DOHH2 (cell line): ENCODE results near the gene BABAM2.

Experiments
- EZH2phosphoT487 ChIP-seq: fragments of 200-600 bp; sonication (generic); IDR thresholded peaks from 2 replicates; pipeline ENCODE4 v1.6.1; 2017; ENCODE audit warnings: borderline replicate concordance, mild to moderate bottlenecking, antibody characterized with exemption, low read length, moderate library complexity, mixed read lengths
- TF ChIP-seq, protein P1 (sequence below): fragments of 200-600 bp; sonication (generic); IDR thresholded peaks from one replicate; pipeline ENCODE4 v1.5.1; 2014; ENCODE audit warnings: antibody characterized with exemption, mild to moderate bottlenecking, low read depth, low read length; ENCODE audit not compliant: poor library complexity, severe bottlenecking

DNA sequence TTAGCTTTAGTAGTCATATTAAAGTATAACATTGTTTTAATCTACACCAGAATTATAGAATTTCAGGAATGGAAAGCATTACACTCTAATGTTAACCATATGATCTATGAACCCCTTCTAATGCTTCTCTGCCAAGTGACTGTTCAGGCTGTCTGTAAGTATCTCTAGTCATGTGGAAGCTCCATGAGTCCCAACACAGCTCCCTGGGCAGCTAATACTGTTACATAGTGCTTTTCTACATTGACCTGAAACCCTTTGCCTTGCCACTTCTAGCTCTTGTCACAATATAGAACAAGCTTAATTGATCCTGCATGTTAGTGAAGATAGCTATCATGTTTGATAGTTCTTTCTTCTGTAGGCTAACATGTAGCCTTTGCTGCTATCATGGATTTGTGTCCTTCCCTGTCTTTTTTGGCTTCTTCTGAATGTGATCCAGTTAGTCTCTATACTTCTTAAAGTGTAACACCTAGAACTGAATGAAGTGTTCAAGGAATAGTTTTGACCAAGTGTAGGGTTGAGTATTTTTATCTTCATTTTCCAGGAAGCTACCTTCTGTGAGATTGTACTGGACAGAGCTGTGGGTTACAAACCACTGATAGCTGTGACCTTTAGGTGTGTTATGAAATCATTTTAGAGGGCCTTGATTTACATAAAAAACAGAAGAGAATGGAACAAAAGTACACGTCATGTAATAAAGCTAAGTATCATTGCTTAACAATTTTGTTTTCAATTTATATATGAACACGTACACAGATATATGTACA lies 23.7 kb downstream of the BABAM2 start:
- TF ChIP-seq, protein P1, sequence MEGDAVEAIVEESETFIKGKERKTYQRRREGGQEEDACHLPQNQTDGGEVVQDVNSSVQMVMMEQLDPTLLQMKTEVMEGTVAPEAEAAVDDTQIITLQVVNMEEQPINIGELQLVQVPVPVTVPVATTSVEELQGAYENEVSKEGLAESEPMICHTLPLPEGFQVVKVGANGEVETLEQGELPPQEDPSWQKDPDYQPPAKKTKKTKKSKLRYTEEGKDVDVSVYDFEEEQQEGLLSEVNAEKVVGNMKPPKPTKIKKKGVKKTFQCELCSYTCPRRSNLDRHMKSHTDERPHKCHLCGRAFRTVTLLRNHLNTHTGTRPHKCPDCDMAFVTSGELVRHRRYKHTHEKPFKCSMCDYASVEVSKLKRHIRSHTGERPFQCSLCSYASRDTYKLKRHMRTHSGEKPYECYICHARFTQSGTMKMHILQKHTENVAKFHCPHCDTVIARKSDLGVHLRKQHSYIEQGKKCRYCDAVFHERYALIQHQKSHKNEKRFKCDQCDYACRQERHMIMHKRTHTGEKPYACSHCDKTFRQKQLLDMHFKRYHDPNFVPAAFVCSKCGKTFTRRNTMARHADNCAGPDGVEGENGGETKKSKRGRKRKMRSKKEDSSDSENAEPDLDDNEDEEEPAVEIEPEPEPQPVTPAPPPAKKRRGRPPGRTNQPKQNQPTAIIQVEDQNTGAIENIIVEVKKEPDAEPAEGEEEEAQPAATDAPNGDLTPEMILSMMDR, result no peak
- no peak for TF ChIP-seq EZH2phosphoT487
